IPS-11a (cell line): ENCODE data around the gene CABP1.

ENCODE experiments used
- H3K4me3 ChIP-seq: one replicate; pipeline ENCODE4 v1.5.1; 2013; ENCODE audit warnings: low read depth, low read length, control low read depth

Gene CABP1

GRCh38 chr12:120690083-120690450, 49.6 kb downstream of the CABP1 start:
- H3K4me3 ChIP-seq, result no peak overlapping the region

- H3K4me3 ChIP-seq, result no peak overlapping the region
These were observed 50.6 kb downstream of the CABP1 start for GRCh38 chr12:120690978-120691377.

GRCh38 chr12:120692524-120693033, 52.2 kb downstream of the CABP1 start:
- H3K4me3 ChIP-seq, result no peak overlapping the region

GRCh38 chr12:120693848-120694247, 53.4 kb downstream of the CABP1 start:
- H3K4me3 ChIP-seq, result no peak overlapping the region

GRCh38 chr12:120696626-120697025, 56.2 kb downstream of the CABP1 start:
- H3K4me3 ChIP-seq, result no peak overlapping the region

GRCh38 chr12:120697344-120697743, 56.9 kb downstream of the CABP1 start:
- no peak overlapping the region for H3K4me3 ChIP-seq

GRCh38 chr12:120698665-120699064, 58.2 kb downstream of the CABP1 start:
- no peak overlapping the region for H3K4me3 ChIP-seq

- no peak overlapping the region for H3K4me3 ChIP-seq
These were observed 59.1 kb downstream of the CABP1 start for GRCh38 chr12:120699553-120699952.

GRCh38 chr12:120700886-120701285, 60.5 kb downstream of the CABP1 start:
- no peak overlapping the region for H3K4me3 ChIP-seq

GRCh38 chr12:120702637-120703036, 62.2 kb downstream of the CABP1 start:
- H3K4me3 ChIP-seq, result no peak overlapping the region

- no peak overlapping the region for H3K4me3 ChIP-seq
These were observed 63.0 kb downstream of the CABP1 start for GRCh38 chr12:120703311-120703942.

GRCh38 chr12:120705618-120706017, 65.2 kb downstream of the CABP1 start:
- H3K4me3 ChIP-seq, result no peak overlapping the region

- no peak overlapping the region for H3K4me3 ChIP-seq
These were observed 65.6 kb downstream of the CABP1 start for GRCh38 chr12:120706029-120706428.

GRCh38 chr12:120708651-120709050, 68.2 kb downstream of the CABP1 start:
- H3K4me3 ChIP-seq, result no peak overlapping the region

- H3K4me3 ChIP-seq, result peak within 1 kb of the TSS; percentile 81
These were observed 69.8 kb downstream of the CABP1 start, which contains the start of gene UNC119B for GRCh38 chr12:120710031-120710804. Gene UNC119B, plus strand, starts transcription at chr12:120710458. Its CDS starts 17 bp downstream, at chr12:120710475.

- peak overlapping the region; percentile 81 for H3K4me3 ChIP-seq
These were observed 70.4 kb downstream of the CABP1 start for GRCh38 chr12:120710805-120711296.

- H3K4me3 ChIP-seq, result peak overlapping the region; percentile 81
These were observed 71.0 kb downstream of the CABP1 start for GRCh38 chr12:120711411-120711810.

GRCh38 chr12:120712610-120713009, 72.2 kb downstream of the CABP1 start:
- no peak overlapping the region for H3K4me3 ChIP-seq

- no peak overlapping the region for H3K4me3 ChIP-seq
These were observed 73.5 kb downstream of the CABP1 start for GRCh38 chr12:120713861-120714482.
